SU-DHL-6 (cell line): ENCODE data around the gene ADAMTS17.

ENCODE experiments used
- H2AFZ ChIP-seq: fragments of 200-600 bp; sonication (generic); 2 replicates; pipeline ENCODE4 v1.6.1; 2014; ENCODE audit warnings: low read depth, mild to moderate bottlenecking, moderate library complexity, mixed read lengths, antibody characterized with exemption, low read length; ENCODE audit not compliant: severe bottlenecking
- H3F3A ChIP-seq: fragments of 200-600 bp; shearing (Covaris generic); 2 replicates; pipeline ENCODE4 v1.6.0; 2016; ENCODE audit warnings: antibody characterized with exemption, mild to moderate bottlenecking; ENCODE audit not compliant: insufficient read depth
- H3K27ac ChIP-seq: fragments of 200-600 bp; sonication (generic); 2 replicates; pipeline ENCODE4 v1.5.1; 2016; ENCODE audit warnings: low read depth, mild to moderate bottlenecking, low read length, moderate library complexity, mixed read lengths
- H3K27me3 ChIP-seq: fragments of 200-600 bp; sonication (generic), shearing (Covaris generic); 2 replicates; pipeline ENCODE4 v1.6.0; 2014; ENCODE audit warnings: mild to moderate bottlenecking, low read length
- H3K36me3 ChIP-seq: fragments of 200-600 bp; sonication (generic); 2 replicates; pipeline ENCODE4 v1.6.1; 2014; ENCODE audit warnings: mild to moderate bottlenecking, low read length, mixed read lengths
- H3K4me2 ChIP-seq: fragments of 300-600, 200-600 bp; shearing (Covaris generic), sonication (generic); 2 replicates; pipeline ENCODE4 v1.6.0; 2014; ENCODE audit warnings: low read length, low read depth, mild to moderate bottlenecking; ENCODE audit not compliant: poor library complexity, severe bottlenecking
- H3K4me3 ChIP-seq: fragments of 200-600 bp; sonication (generic); 2 replicates; pipeline ENCODE4 v1.5.1; 2014; ENCODE audit warnings: antibody characterized with exemption, low read length, mild to moderate bottlenecking, mixed read lengths; ENCODE audit not compliant: insufficient read depth, poor library complexity, severe bottlenecking
- H3K79me2 ChIP-seq: fragments of 200-600 bp; sonication (generic); 2 replicates; pipeline ENCODE4 v1.6.1; 2014; ENCODE audit warnings: mild to moderate bottlenecking, low read length, moderate library complexity; ENCODE audit not compliant: insufficient read depth
- H3K9ac ChIP-seq: fragments of 200-600 bp; sonication (generic); 2 replicates; pipeline ENCODE4 v1.7.0; 2014; ENCODE audit warnings: mild to moderate bottlenecking, low read length
- H3K9me2 ChIP-seq: fragments of 200-600 bp; sonication (generic); replicated peaks from 2 replicates; pipeline ENCODE4 v1.6.1; 2014; ENCODE audit warnings: low read length; ENCODE audit not compliant: insufficient read depth
- H3K9me3 ChIP-seq: fragments of 200-600 bp; sonication (generic); 2 replicates; pipeline ENCODE4 v1.6.1; 2014; ENCODE audit warnings: low read length, mixed read lengths; ENCODE audit not compliant: insufficient read depth
- H4K20me1 ChIP-seq: fragments of 200-600 bp; sonication (generic); 2 replicates; pipeline ENCODE4 v1.6.1; 2014; ENCODE audit warnings: low read depth, mild to moderate bottlenecking, antibody characterized with exemption, low read length, moderate library complexity, mixed read lengths
- CTCF ChIP-seq: fragments of 200-600 bp; sonication (generic); IDR thresholded peaks from one replicate; pipeline ENCODE4 v1.5.1; 2017; ENCODE audit warnings: antibody characterized with exemption, mild to moderate bottlenecking, low read length, moderate library complexity; ENCODE audit not compliant: insufficient read depth, poor library complexity, severe bottlenecking
- EZH2phosphoT487 ChIP-seq: fragments of 200-600 bp; sonication (generic), shearing (Covaris generic); conservative IDR thresholded peaks from 2 replicates; pipeline ENCODE4 v1.6.1; 2018; ENCODE audit warnings: mild to moderate bottlenecking, antibody characterized with exemption, low read length, moderate library complexity, mixed read lengths

Gene ADAMTS17

DNA sequence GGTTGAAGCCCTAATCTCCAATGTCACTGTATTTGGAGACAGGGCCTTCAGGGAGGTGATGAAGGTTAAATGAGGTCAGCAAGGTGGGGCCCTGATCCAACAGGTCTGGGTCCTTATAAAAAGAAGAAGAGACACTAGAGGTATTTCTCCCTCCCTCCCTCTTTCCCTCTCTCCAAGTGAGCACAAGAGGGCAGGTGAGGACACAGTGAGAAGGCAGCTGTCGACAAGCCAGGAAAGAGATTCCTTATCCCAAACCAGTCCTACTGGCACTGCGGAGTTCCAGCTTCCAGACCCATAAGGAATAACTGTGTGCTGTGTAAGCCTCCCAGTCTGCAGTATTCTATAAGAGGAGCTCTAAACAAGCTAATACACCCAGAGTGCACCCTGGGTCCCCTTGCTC, 134.7 kb downstream of the ADAMTS17 start:
- TF ChIP-seq EZH2phosphoT487 (no peak), CTCF (no peak)
- Histone ChIP-seq H3K9me3 (no peaks in the 10 kb centered on the region), H3K9ac (no peak overlapping the region), H3K4me2 (no peak overlapping the region), H3K4me3 (no peak overlapping the region), H3K27me3 (no peaks in the 10 kb centered on the region), H4K20me1 (no peaks in the 10 kb centered on the region), H3K27ac (no peak overlapping the region), H3F3A (no peaks in the 10 kb centered on the region), H3K9me2 (no peaks in the 10 kb centered on the region), H2AFZ (no peak overlapping the region), H3K36me3 (no peaks in the 10 kb centered on the region), H3K79me2 (no peaks in the 10 kb centered on the region)

GRCh38 chr15:100206643-100207042, 135.1 kb downstream of the ADAMTS17 start:
- H3K9ac ChIP-seq, result no peak overlapping the region
- no peaks in the 10 kb centered on the region for H4K20me1 ChIP-seq
- no peaks in the 10 kb centered on the region for H3K36me3 ChIP-seq
- H3K4me3 ChIP-seq, result no peak overlapping the region
- H3K79me2 ChIP-seq, result no peaks in the 10 kb centered on the region
- no peaks in the 10 kb centered on the region for H3K9me3 ChIP-seq
- no peaks in the 10 kb centered on the region for H3K9me2 ChIP-seq
- H3F3A ChIP-seq, result no peaks in the 10 kb centered on the region
- no peak for TF ChIP-seq CTCF
- H3K27me3 ChIP-seq, result no peaks in the 10 kb centered on the region
- H3K27ac ChIP-seq, result no peak overlapping the region
- H3K4me2 ChIP-seq, result no peak overlapping the region
- no peak overlapping the region for H2AFZ ChIP-seq

DNA sequence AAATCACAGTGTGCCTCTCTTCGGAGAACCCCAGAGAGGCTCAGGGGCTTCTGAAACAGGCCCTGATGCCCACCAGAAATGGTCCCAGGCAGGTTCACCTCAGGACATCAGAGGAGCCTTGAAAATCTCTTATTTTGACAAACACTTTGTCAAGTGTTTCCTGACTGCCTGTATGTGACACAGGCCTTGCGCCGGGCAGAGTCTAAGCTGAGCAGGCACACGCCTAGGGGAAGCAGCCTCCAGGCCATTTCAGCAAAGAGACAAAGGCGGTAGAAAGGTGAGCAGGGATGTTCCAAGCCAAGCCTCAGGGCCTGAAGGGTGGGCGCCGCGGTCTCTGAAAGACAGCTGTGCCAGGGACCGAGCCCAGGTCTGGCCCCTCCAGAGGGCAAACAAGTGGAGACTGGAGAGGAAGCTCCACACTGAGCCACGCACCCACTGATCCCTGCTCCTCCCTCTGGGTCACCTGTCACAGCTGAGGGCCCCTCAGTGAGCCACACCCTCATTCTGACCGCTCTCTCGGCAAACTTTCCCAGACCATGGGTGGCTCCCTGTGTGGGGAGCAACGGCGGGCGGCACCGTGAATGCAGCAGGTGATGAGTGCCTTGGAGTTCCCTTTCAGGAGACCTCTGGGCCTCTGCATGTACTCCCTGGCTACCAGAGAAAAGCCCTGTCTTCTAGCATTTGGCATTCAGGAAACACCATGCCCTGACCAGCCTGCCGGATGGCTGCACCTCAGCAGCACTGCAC, 136.1 kb downstream of the ADAMTS17 start:
- Histone ChIP-seq H3K4me2 (no peak overlapping the region), H3K4me3 (no peak overlapping the region)
- no peak for TF ChIP-seq EZH2phosphoT487
- TF ChIP-seq CTCF, result no peak

More for the DNA sequence above, 136.1 kb downstream of the ADAMTS17 start:
- Histone ChIP-seq H3K79me2 (no peaks in the 10 kb centered on the region), H3K36me3 (no peaks in the 10 kb centered on the region), H4K20me1 (no peaks in the 10 kb centered on the region), H3K9ac (no peak overlapping the region), H3K9me3 (no peaks in the 10 kb centered on the region), H2AFZ (no peak overlapping the region), H3K9me2 (no peaks in the 10 kb centered on the region), H3K27me3 (no peaks in the 10 kb centered on the region), H3K27ac (no peak overlapping the region), H3F3A (no peaks in the 10 kb centered on the region)
